PC-9 (cell line): ENCODE results near the gene HAUS3.

Source experiments
- EZH2 ChIP-seq: fragments of 200-600 bp; sonication (generic); IDR thresholded peaks from 2 replicates; pipeline ENCODE4 v1.8.0; 2017; ENCODE audit warnings: antibody characterized with exemption, low read depth
- TF ChIP-seq, protein P1 (sequence below): fragments of 200-600 bp; sonication (generic); conservative IDR thresholded peaks from 2 replicates; pipeline ENCODE4 v1.6.1; 2017; ENCODE audit warnings: mixed run types, antibody characterized with exemption, mild to moderate bottlenecking, moderate library complexity

DNA sequence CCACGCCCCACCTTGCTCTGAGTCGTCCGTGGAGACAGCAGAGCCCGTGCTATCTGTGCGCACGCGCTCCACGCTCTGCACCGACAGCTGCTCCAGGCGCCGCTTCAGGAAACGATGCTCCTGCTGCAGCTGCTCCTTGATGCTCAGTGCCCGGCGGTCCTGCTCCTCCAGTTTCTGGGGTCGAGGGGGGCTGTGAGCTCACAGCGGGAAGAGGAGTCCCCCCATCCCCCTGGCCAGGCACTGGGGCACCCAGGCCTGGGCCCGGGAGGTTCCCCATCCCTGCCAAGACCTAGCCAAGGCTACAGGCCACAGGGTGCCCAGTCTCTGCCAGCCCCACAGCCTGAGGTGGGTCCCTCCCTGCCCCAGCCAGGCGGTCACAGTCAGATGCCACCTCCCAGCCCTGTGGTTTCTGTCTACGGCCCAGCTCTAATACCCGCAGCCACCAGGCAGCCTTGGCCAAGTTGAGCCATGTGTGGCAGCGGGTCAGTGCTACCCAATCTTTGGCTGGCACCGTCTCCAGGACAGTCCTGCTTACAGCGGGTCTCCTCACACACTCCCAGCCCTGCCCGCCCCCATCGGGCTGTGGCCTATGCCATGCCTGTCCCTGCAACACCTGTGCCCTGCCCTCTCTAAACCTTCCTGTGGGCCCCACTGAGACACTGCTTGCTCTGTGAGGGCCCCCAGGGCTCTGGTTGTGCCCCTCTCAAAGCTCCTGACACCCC, 9.3 kb upstream of the HAUS3 start:
- TF ChIP-seq, protein P1, sequence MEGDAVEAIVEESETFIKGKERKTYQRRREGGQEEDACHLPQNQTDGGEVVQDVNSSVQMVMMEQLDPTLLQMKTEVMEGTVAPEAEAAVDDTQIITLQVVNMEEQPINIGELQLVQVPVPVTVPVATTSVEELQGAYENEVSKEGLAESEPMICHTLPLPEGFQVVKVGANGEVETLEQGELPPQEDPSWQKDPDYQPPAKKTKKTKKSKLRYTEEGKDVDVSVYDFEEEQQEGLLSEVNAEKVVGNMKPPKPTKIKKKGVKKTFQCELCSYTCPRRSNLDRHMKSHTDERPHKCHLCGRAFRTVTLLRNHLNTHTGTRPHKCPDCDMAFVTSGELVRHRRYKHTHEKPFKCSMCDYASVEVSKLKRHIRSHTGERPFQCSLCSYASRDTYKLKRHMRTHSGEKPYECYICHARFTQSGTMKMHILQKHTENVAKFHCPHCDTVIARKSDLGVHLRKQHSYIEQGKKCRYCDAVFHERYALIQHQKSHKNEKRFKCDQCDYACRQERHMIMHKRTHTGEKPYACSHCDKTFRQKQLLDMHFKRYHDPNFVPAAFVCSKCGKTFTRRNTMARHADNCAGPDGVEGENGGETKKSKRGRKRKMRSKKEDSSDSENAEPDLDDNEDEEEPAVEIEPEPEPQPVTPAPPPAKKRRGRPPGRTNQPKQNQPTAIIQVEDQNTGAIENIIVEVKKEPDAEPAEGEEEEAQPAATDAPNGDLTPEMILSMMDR, result no peak
- TF ChIP-seq EZH2, result no peak
